Measurements from ENCODE around the gene MAGEC2.

Gene MAGEC2
- 0 reads per million in 2 donors for total RNA-seq

- no peak for DNase-seq
Observed at GRCh38 chrX:142204522-142205433, at the start of gene MAGEC2. TSS of gene MAGEC2 (minus strand) at chrX:142205290. CDS start at chrX:142203987, 1,303 bp downstream.

GRCh38 chrX:142251680-142252079, 46.6 kb upstream of the MAGEC2 start:
- DNase-seq: no peak

GRCh38 chrX:142251202-142251601, 46.1 kb upstream of the MAGEC2 start:
- no peak for DNase-seq

GRCh38 chrX:142250502-142250901, 45.4 kb upstream of the MAGEC2 start:
- no peak for DNase-seq

GRCh38 chrX:142249721-142250120, 44.6 kb upstream of the MAGEC2 start:
- DNase-seq: no peak

GRCh38 chrX:142244568-142244967, 39.5 kb upstream of the MAGEC2 start:
- no peak for DNase-seq

- DNase-seq: no peak
Observed at GRCh38 chrX:142238536-142238935, 33.4 kb upstream of the MAGEC2 start.

- DNase-seq: no peak
Observed at GRCh38 chrX:142233400-142233799, 28.3 kb upstream of the MAGEC2 start.

GRCh38 chrX:142214081-142214480, 9.0 kb upstream of the MAGEC2 start:
- no peak for DNase-seq

GRCh38 chrX:142201113-142201512, 4.0 kb downstream of the MAGEC2 start:
- no peak for DNase-seq

GRCh38 chrX:142186103-142186502, 19.0 kb downstream of the MAGEC2 start:
- no peak for DNase-seq

GRCh38 chrX:142184756-142185602, 20.1 kb downstream of the MAGEC2 start:
- DNase-seq: no peak

GRCh38 chrX:142156567-142156966, 48.5 kb downstream of the MAGEC2 start:
- no peak for DNase-seq
